Activated B cell treated with CpG ODN at 0.5 μM for 24 hours (primary cell): ENCODE data around the gene SLC7A5. TPM values are rescaled to one million over a fixed set of nuclear protein-coding genes. Genes with fewer than 3 reads are reported as not detected.

Experiments
- ATAC-seq: fragments of 200-7000 bp; cut with Tn5 transposase; one replicate; pipeline ENCODE4 v1.10.0; 2021; ENCODE audit warnings: low read depth, mild to moderate bottlenecking, moderate library complexity
- CTCF ChIA-PET: fragments of 350-600 bp; sonication (Branson Sonifier 250); formaldehyde crosslinking; loops from one replicate; lab custom pipeline; 2021; ENCODE audit warnings: antibody characterized with exemption; lab: Charles Lee
- POLR2A ChIA-PET: fragments of 350-600 bp; sonication (Branson Sonifier 250); formaldehyde crosslinking; loops from one replicate; lab custom pipeline; 2021; ENCODE audit warnings: antibody characterized with exemption; lab: Charles Lee
- DNase-seq: peaks from one replicate; pipeline ENCODE4 v3.0.0; 2022
- H3K27ac Mint-ChIP-seq: one replicate; pipeline ENCODE4 v1.8.0; 2020; ENCODE audit warnings: mixed read lengths
- H3K27me3 Mint-ChIP-seq: one replicate; pipeline ENCODE4 v1.8.0; 2021; ENCODE audit warnings: mixed read lengths
- H3K36me3 Mint-ChIP-seq: one replicate; pipeline ENCODE4 v1.8.0; 2021; ENCODE audit warnings: low read depth, mixed read lengths
- H3K4me1 Mint-ChIP-seq: one replicate; pipeline ENCODE4 v1.8.0; 2021; ENCODE audit warnings: mixed read lengths
- H3K4me3 Mint-ChIP-seq: one replicate; pipeline ENCODE4 v1.8.0; 2020; ENCODE audit warnings: mild to moderate bottlenecking, mixed read lengths
- H3K9me3 Mint-ChIP-seq: one replicate; pipeline ENCODE4 v1.8.0; 2020; ENCODE audit warnings: mixed read lengths
- CTCF ChIP-seq: fragments of 200-600 bp; IDR thresholded peaks from one replicate; pipeline ENCODE4 v1.8.0; 2022; ENCODE audit warnings: antibody characterized with exemption, mild to moderate bottlenecking
- intact Hi-C: fragments of 100-400 bp; cut with micrococcal nuclease; formaldehyde crosslinking; loops from one replicate; pipeline ENCODE4 v1.15.1; 2024
- total RNA-seq: library from RNA; stranded (reverse); gene quantifications from 2 replicates; pipeline ENCODE4 v1.2.3, GENCODE V29; 2022

SLC7A5 gene
- total RNA-seq, 1 donor from 2014 or later = 111 TPM

- H3K36me3 Mint-ChIP-seq = no peaks in the 10 kb centered on the region
- no peak for TF ChIP-seq CTCF
- peaks cover 1% of the 10 kb centered on the region for H3K27me3 Mint-ChIP-seq
- no peaks in the 10 kb centered on the region for H3K9me3 Mint-ChIP-seq
- DNase-seq (no peak), ATAC-seq (no peak)
- CTCF ChIA-PET = interaction anchor here (1.5 to 4.2 kb wide), 3 partner anchors 27 to 90 kb away, joined by 4 to 292 read pairs (median 89); partner anchors contain the start of gene SLC7A5
- no peak overlapping the region for H3K27ac Mint-ChIP-seq
- H3K4me1 Mint-ChIP-seq = peaks cover 44% of the 10 kb centered on the region
- intact Hi-C loops = no loop called here
- H3K4me3 Mint-ChIP-seq = no peak overlapping the region
- POLR2A ChIA-PET = interaction anchor here (0.6 to 8.1 kb wide), 5 partner anchors 25 to 266 kb away, joined by 3 to 281 read pairs (median 54); partner anchors contain the start of gene SLC7A5
Measured at GRCh38 chr16:87782033-87782432, 87.3 kb downstream of the SLC7A5 start.

GRCh38 chr16:87780385-87780989 lies 88.8 kb downstream of the SLC7A5 start:
- DNase-seq (peak; percentile 39), ATAC-seq (peak; percentile 14)
- ChIA-PET CTCF (interaction anchor here (0.8 to 4.2 kb wide), 8 partner anchors 11 to 130 kb away, joined by 3 to 292 read pairs (median 13); partner anchors contain the start of gene SLC7A5), POLR2A (interaction anchor here (0.7 to 8.1 kb wide), 17 partner anchors 15 to 872 kb away, joined by 3 to 281 read pairs (median 5); partner anchors contain the start of genes KLHDC4 and SLC7A5)
- peak overlapping the region; percentile 60 for H3K4me3 Mint-ChIP-seq
- H3K9me3 Mint-ChIP-seq = no peaks in the 10 kb centered on the region
- H3K27ac Mint-ChIP-seq = peak overlapping the region; percentile 91
- peaks cover 1% of the 10 kb centered on the region for H3K27me3 Mint-ChIP-seq
- H3K4me1 Mint-ChIP-seq = peaks cover 44% of the 10 kb centered on the region
- H3K36me3 Mint-ChIP-seq = no peaks in the 10 kb centered on the region
- intact Hi-C loops = no loop called here
- no peak for TF ChIP-seq CTCF

Other genes starting within 250 kb of the SLC7A5 start
- 70.1 and 87.0 TPM in 2 replicates for gene KLHDC4, start 103.5 kb downstream of the SLC7A5 start, total RNA-seq
- gene CA5A, start 67.0 kb upstream of the SLC7A5 start, total RNA-seq = not detected in 2 replicates
- 62.8 and 72.3 TPM in 2 replicates for gene BANP, start 81.9 kb upstream of the SLC7A5 start, total RNA-seq